ENCODE results near the gene DBNDD1.

DNA sequence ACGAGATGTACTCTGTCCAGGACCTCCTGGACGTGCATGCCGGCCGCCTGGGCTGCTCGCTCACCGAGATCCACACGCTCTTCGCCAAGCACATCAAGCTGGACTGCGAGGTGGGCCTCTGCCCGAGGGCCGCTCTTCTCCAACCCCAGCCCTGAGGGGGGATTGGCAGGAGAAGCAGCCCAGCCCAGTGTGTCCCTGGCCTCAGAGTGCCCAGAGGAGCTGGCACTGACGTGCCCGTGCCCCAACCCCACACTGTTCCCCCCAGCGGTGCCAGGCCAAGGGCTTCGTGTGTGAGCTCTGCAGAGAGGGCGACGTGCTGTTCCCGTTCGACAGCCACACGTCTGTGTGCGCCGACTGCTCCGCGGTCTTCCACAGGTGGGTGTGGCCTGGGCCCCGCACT is 55.1 kb downstream of the DBNDD1 start:
- TF ChIP-seq CTCF (conservative IDR thresholded peaks at IDR 0.05) (no peak), EZH2 (IDR thresholded peaks at IDR 0.05; ENCODE audit: low read depth) (no peak)
